Mesenchymal stem cell (in vitro differentiated cells and primary cell): ENCODE measurements around the gene UNC13C.

Source experiments
- DNase-seq: peaks from one replicate; pipeline ENCODE4 v3.0.0-alpha.2; 2013
- H2AFZ ChIP-seq: one replicate; pipeline ENCODE4 v1.6.1; 2013; ENCODE audit warnings: low read depth, mild to moderate bottlenecking, control low read depth, inconsistent platforms, low read length, moderate library complexity
- H2AK5ac ChIP-seq: 2 replicates; pipeline ENCODE4 v1.6.1; 2013; ENCODE audit warnings: low read length, moderate library complexity, mild to moderate bottlenecking, inconsistent platforms; ENCODE audit not compliant: severe bottlenecking
- H2BK120ac ChIP-seq: one replicate; pipeline ENCODE4 v1.6.1; 2013; ENCODE audit warnings: low read depth, mild to moderate bottlenecking, inconsistent platforms, low read length, moderate library complexity
- H2BK12ac ChIP-seq, 2 experiments: one replicate each; pipeline ENCODE4 v1.6.1; 2013; ENCODE audit warnings: inconsistent platforms in 2 of 2, low read length in 2 of 2, mild to moderate bottlenecking in 2 of 2, moderate library complexity in 2 of 2, control low read depth in 1 of 2
- H2BK15ac ChIP-seq: one replicate; pipeline ENCODE4 v1.6.1; 2013; ENCODE audit warnings: mild to moderate bottlenecking, low read depth, inconsistent platforms; ENCODE audit not compliant: poor library complexity, severe bottlenecking
- H2BK5ac ChIP-seq: 2 replicates; pipeline ENCODE4 v1.6.1; 2013; ENCODE audit warnings: low read depth, mild to moderate bottlenecking, low read length, control low read depth, inconsistent platforms; ENCODE audit not compliant: poor library complexity, severe bottlenecking
- H3K14ac ChIP-seq, 2 experiments: one replicate each; pipeline ENCODE4 v1.6.1; 2013; ENCODE audit warnings: inconsistent platforms in 2 of 2, low read length in 2 of 2, control low read depth in 1 of 2, mild to moderate bottlenecking in 1 of 2, moderate library complexity in 1 of 2
- H3K18ac ChIP-seq, 2 experiments: one replicate each; pipeline ENCODE4 v1.6.1; 2013; ENCODE audit warnings: inconsistent platforms in 2 of 2, low read length in 2 of 2, control low read depth in 1 of 2, low read depth in 1 of 2, mild to moderate bottlenecking in 1 of 2
- H3K23ac ChIP-seq, 2 experiments: one replicate each; pipeline ENCODE4 v1.6.1; 2013; ENCODE audit warnings: inconsistent platforms in 2 of 2, low read length in 2 of 2, mild to moderate bottlenecking in 2 of 2, moderate library complexity in 2 of 2, control low read depth in 1 of 2
- H3K27ac ChIP-seq: 2 replicates; pipeline ENCODE4 v1.5.1; 2013; ENCODE audit warnings: mild to moderate bottlenecking, moderate library complexity, low read length, control low read depth, inconsistent platforms; ENCODE audit not compliant: poor library complexity, severe bottlenecking
- H3K27me3 ChIP-seq, 2 experiments: 2 replicates each; pipeline versions ENCODE4 v1.6.1 to v1.7.0; 2013; ENCODE audit warnings: low read length in 2 of 2, mild to moderate bottlenecking in 2 of 2, moderate library complexity in 2 of 2, control low read depth in 1 of 2, inconsistent platforms in 1 of 2; ENCODE audit not compliant: control insufficient read depth in 1 of 2, insufficient read depth in 1 of 2
- H3K36me3 ChIP-seq, 2 experiments: 2 replicates each; pipeline versions ENCODE4 v1.6.1 to v1.7.0; 2013; ENCODE audit warnings: low read length in 2 of 2, control low read depth in 1 of 2, inconsistent platforms in 1 of 2, low read depth in 1 of 2, mild to moderate bottlenecking in 1 of 2; ENCODE audit not compliant: insufficient read depth in 2 of 2, control insufficient read depth in 1 of 2
- H3K4ac ChIP-seq, 2 experiments: one replicate each; pipeline ENCODE4 v1.6.1; 2013; ENCODE audit warnings: inconsistent platforms in 2 of 2, low read length in 2 of 2, mild to moderate bottlenecking in 2 of 2, moderate library complexity in 2 of 2, control low read depth in 1 of 2, low read depth in 1 of 2
- H3K4me1 ChIP-seq: 2 replicates; pipeline ENCODE4 v1.6.1; 2013; ENCODE audit warnings: low read depth, low read length, control low read depth; ENCODE audit not compliant: control insufficient read depth, insufficient read depth
- H3K4me2 ChIP-seq: 2 replicates; pipeline ENCODE4 v1.6.1; 2013; ENCODE audit warnings: low read length, mild to moderate bottlenecking, inconsistent platforms; ENCODE audit not compliant: poor library complexity, severe bottlenecking
- H3K4me3 ChIP-seq, 2 experiments: 2 replicates each; pipeline versions ENCODE4 v1.5.1 to v1.7.0; 2013; ENCODE audit warnings: low read length in 2 of 2, mild to moderate bottlenecking in 2 of 2, control low read depth in 1 of 2, low read depth in 1 of 2; ENCODE audit not compliant: insufficient read depth in 1 of 2
- H3K79me1 ChIP-seq: replicated peaks from 2 replicates; pipeline ENCODE4 v1.6.1; 2013; ENCODE audit warnings: mild to moderate bottlenecking, control low read depth, low read length, inconsistent platforms; ENCODE audit not compliant: poor library complexity, severe bottlenecking
- H3K9ac ChIP-seq: 2 replicates; pipeline ENCODE4 v1.7.0; 2013; ENCODE audit warnings: mild to moderate bottlenecking, low read length, moderate library complexity
- H3K9me3 ChIP-seq: 2 replicates; pipeline ENCODE4 v1.7.0; 2013; ENCODE audit warnings: mild to moderate bottlenecking, low read length; ENCODE audit not compliant: control insufficient read depth
- H4K8ac ChIP-seq: one replicate; pipeline ENCODE4 v1.6.1; 2013; ENCODE audit warnings: inconsistent platforms, mild to moderate bottlenecking, low read length, moderate library complexity
- H4K91ac ChIP-seq: one replicate; pipeline ENCODE4 v1.6.1; 2013; ENCODE audit warnings: mild to moderate bottlenecking, low read length, inconsistent platforms
- WGBS: methylation state at CpG from one replicate; pipeline ENCODE4 v1.1.7; 2013; ENCODE audit warnings: mixed read lengths; 5-methylcytosine and 5-hydroxymethylcytosine counted together

Gene UNC13C

GRCh38 chr15:54131410-54131809, 153.2 kb downstream of the UNC13C start:
- no peaks in the 10 kb centered on the region for H3K27me3 ChIP-seq
- DNase-seq: no peak

GRCh38 chr15:54149115-54149531, 170.9 kb downstream of the UNC13C start:
- WGBS: 100% methylated on average over 1 of the region's 1 CpG
- H2BK15ac ChIP-seq: no peak overlapping the region
- H4K8ac ChIP-seq: no peak overlapping the region
- no peak overlapping the region for H3K14ac ChIP-seq
- no peaks in the 10 kb centered on the region for H3K9me3 ChIP-seq
- no peak overlapping the region for H3K4me3 ChIP-seq
- no peaks in the 10 kb centered on the region for H3K79me1 ChIP-seq
- H3K27me3 ChIP-seq: no peaks in the 10 kb centered on the region
- H2BK5ac ChIP-seq: no peak overlapping the region
- no peak overlapping the region for H2AFZ ChIP-seq
- H3K27ac ChIP-seq: no peak overlapping the region
- no peak overlapping the region for H4K91ac ChIP-seq
- no peak overlapping the region for H3K18ac ChIP-seq
- no peak overlapping the region for H2AK5ac ChIP-seq
- H3K9ac ChIP-seq: no peak overlapping the region
- no peak for DNase-seq
- no peak overlapping the region for H2BK120ac ChIP-seq
- no peak overlapping the region for H3K4me2 ChIP-seq
- H3K36me3 ChIP-seq: no peaks in the 10 kb centered on the region
- H3K4ac ChIP-seq: no peak overlapping the region
- H2BK12ac ChIP-seq: no peak overlapping the region
- no peak overlapping the region for H3K23ac ChIP-seq
- H3K4me1 ChIP-seq: no peaks in the 10 kb centered on the region

More at GRCh38 chr15:54131410-54131809, 153.2 kb downstream of the UNC13C start:
- no peak overlapping the region for H3K4me3 ChIP-seq
- H3K4me2 ChIP-seq: no peak overlapping the region
- H2BK5ac ChIP-seq: no peak overlapping the region
- H3K18ac ChIP-seq: no peak overlapping the region
- no peak overlapping the region for H4K91ac ChIP-seq
- H3K79me1 ChIP-seq: no peaks in the 10 kb centered on the region
- no peak overlapping the region for H3K14ac ChIP-seq
- H3K36me3 ChIP-seq: no peaks in the 10 kb centered on the region
- no peaks in the 10 kb centered on the region for H3K4me1 ChIP-seq
- H4K8ac ChIP-seq: no peak overlapping the region
- 44% methylated on average over 3 of the region's 3 CpGs for WGBS
- no peak overlapping the region for H2AK5ac ChIP-seq
- H2BK12ac ChIP-seq: no peak overlapping the region
- no peak overlapping the region for H2AFZ ChIP-seq
- no peak overlapping the region for H3K4ac ChIP-seq
- no peak overlapping the region for H3K27ac ChIP-seq
- H2BK15ac ChIP-seq: no peak overlapping the region
- no peak overlapping the region for H3K23ac ChIP-seq
- no peak overlapping the region for H2BK120ac ChIP-seq
- no peaks in the 10 kb centered on the region for H3K9me3 ChIP-seq
- H3K9ac ChIP-seq: no peak overlapping the region

- H2BK15ac ChIP-seq: no peak overlapping the region
- no peak for DNase-seq
- no peak overlapping the region for H3K9ac ChIP-seq
- WGBS: 54% methylated on average over 4 of the region's 4 CpGs
- no peak overlapping the region for H4K8ac ChIP-seq
- no peak overlapping the region for H2BK5ac ChIP-seq
- no peaks in the 10 kb centered on the region for H3K36me3 ChIP-seq
- H2BK12ac ChIP-seq: no peak overlapping the region
- no peaks in the 10 kb centered on the region for H3K27me3 ChIP-seq
- no peak overlapping the region for H2AFZ ChIP-seq
- no peak overlapping the region for H3K18ac ChIP-seq
- no peaks in the 10 kb centered on the region for H3K4me1 ChIP-seq
- H3K14ac ChIP-seq: no peak overlapping the region
- H3K4me3 ChIP-seq: no peak overlapping the region
- H3K23ac ChIP-seq: no peak overlapping the region
- H3K4me2 ChIP-seq: no peak overlapping the region
- H3K9me3 ChIP-seq: peaks cover 3% of the 10 kb centered on the region
- H3K27ac ChIP-seq: no peak overlapping the region
- no peak overlapping the region for H2AK5ac ChIP-seq
- H3K4ac ChIP-seq: no peak overlapping the region
- H3K79me1 ChIP-seq: no peaks in the 10 kb centered on the region
- H4K91ac ChIP-seq: no peak overlapping the region
- H2BK120ac ChIP-seq: no peak overlapping the region
These were observed 172.0 kb downstream of the UNC13C start for GRCh38 chr15:54150255-54150654.

- H3K4me3 ChIP-seq: no peak overlapping the region
- no peak overlapping the region for H3K14ac ChIP-seq
- H3K18ac ChIP-seq: no peak overlapping the region
- no peak overlapping the region for H2AK5ac ChIP-seq
- 60% methylated on average over 4 of the region's 4 CpGs for WGBS
- no peaks in the 10 kb centered on the region for H3K4me1 ChIP-seq
- no peak overlapping the region for H2BK15ac ChIP-seq
- H3K23ac ChIP-seq: no peak overlapping the region
- H3K9me3 ChIP-seq: peaks cover 3% of the 10 kb centered on the region
- H3K79me1 ChIP-seq: no peaks in the 10 kb centered on the region
- H4K91ac ChIP-seq: no peak overlapping the region
- no peak overlapping the region for H4K8ac ChIP-seq
- DNase-seq: no peak
- no peak overlapping the region for H3K9ac ChIP-seq
- H2BK120ac ChIP-seq: no peak overlapping the region
- no peaks in the 10 kb centered on the region for H3K36me3 ChIP-seq
- no peak overlapping the region for H3K4ac ChIP-seq
- no peak overlapping the region for H3K4me2 ChIP-seq
- no peak overlapping the region for H2AFZ ChIP-seq
- no peak overlapping the region for H2BK5ac ChIP-seq
- H2BK12ac ChIP-seq: no peak overlapping the region
- no peak overlapping the region for H3K27ac ChIP-seq
- no peaks in the 10 kb centered on the region for H3K27me3 ChIP-seq
These were observed 180.8 kb downstream of the UNC13C start for GRCh38 chr15:54159012-54159411.
